Esophagus squamous epithelium (tissue), 4 donors: ENCODE results near the gene HIPK2.

Experiments used
- POLR2A ChIP-seq, 4 donors: fragments of 450-650 bp; IDR thresholded peaks; one replicate each; pipeline ENCODE4 v1.6.1; 2017; ENCODE audit warnings: antibody characterized with exemption in 4 of 4, mild to moderate bottlenecking in 4 of 4, moderate library complexity in 3 of 4
- TF ChIP-seq, protein P1 (sequence below), 6 experiments: fragments of 450-650 bp in 4 of 6; fragments of 200-600 bp in 2 of 6; sonication (generic) in 2 of 6; IDR thresholded peaks; one replicate each; pipeline ENCODE4 v1.5.1; 2016 to 2019; ENCODE audit warnings: antibody characterized with exemption in 6 of 6, mild to moderate bottlenecking in 4 of 6, moderate library complexity in 4 of 6

- TF ChIP-seq, protein P1, sequence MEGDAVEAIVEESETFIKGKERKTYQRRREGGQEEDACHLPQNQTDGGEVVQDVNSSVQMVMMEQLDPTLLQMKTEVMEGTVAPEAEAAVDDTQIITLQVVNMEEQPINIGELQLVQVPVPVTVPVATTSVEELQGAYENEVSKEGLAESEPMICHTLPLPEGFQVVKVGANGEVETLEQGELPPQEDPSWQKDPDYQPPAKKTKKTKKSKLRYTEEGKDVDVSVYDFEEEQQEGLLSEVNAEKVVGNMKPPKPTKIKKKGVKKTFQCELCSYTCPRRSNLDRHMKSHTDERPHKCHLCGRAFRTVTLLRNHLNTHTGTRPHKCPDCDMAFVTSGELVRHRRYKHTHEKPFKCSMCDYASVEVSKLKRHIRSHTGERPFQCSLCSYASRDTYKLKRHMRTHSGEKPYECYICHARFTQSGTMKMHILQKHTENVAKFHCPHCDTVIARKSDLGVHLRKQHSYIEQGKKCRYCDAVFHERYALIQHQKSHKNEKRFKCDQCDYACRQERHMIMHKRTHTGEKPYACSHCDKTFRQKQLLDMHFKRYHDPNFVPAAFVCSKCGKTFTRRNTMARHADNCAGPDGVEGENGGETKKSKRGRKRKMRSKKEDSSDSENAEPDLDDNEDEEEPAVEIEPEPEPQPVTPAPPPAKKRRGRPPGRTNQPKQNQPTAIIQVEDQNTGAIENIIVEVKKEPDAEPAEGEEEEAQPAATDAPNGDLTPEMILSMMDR (IDR thresholded peaks at IDR 0.05): no peak
- TF ChIP-seq POLR2A (IDR thresholded peaks at IDR 0.05): no peak
Observed at GRCh38 chr7:139523968-139524815, 253.6 kb downstream of the HIPK2 start.
